ENCODE data around the gene DNAH6.
"Not testable (repeated sequence)": the region's sequence is repeated elsewhere in the genome, so short reads cannot be mapped to it uniquely, and the experiment has no call there.

Gene DNAH6

GRCh38 chr2:84856787-84857186, 340.5 kb downstream of the DNAH6 start:
- Histone ChIP-seq H3K4me3 (ENCODE audit: low read depth, low read length) (no peak overlapping the region), H3K27ac (ENCODE audit: low read depth, low read length) (peak overlapping the region; percentile 36; the same call in 1 of the 2 replicates), H3K36me3 (ENCODE audit: control insufficient read depth, insufficient read depth, low read length) (no peaks in the 10 kb centered on the region), H3K27me3 (ENCODE audit: control insufficient read depth, insufficient read depth, low read length) (peaks cover 35% of the 10 kb centered on the region), H3K4me1 (ENCODE audit: control insufficient read depth, insufficient read depth, low read length) (peaks cover 33% of the 10 kb centered on the region), H3K9ac (ENCODE audit: low read length) (peak overlapping the region; percentile 70), H3K9me3 (ENCODE audit: control insufficient read depth, insufficient read depth, low read depth, low read length) (peaks cover 13% of the 10 kb centered on the region)

DNA sequence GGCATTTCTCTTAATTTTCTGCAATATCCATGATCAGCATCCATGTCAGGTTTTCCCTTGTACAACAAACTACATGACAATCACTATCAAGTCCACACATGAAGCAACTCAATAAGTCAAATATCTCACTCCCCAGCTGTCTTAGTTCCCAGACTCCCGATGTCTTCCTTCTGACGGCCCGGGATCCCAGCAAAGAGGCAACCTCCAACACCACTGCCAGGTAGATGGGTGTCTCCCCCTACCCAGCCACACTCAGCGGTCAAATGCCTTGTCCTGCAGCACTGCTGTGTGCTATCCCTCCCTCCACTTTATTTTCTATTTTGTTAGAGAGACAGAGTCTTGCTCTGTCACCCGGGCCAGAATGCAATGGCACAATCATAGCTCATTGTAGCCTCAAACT, 341.3 kb downstream of the DNAH6 start:
- peaks cover 35% of the 10 kb centered on the region for H3K27me3 ChIP-seq (ENCODE audit: control insufficient read depth, insufficient read depth, low read length)
- no peak overlapping the region for H3K27ac ChIP-seq (ENCODE audit: low read depth, low read length)
- H3K4me3 ChIP-seq (ENCODE audit: low read depth, low read length) = no peak overlapping the region
- no peak overlapping the region for H3K9ac ChIP-seq (ENCODE audit: low read length)
- peaks cover 36% of the 10 kb centered on the region for H3K4me1 ChIP-seq (ENCODE audit: control insufficient read depth, insufficient read depth, low read length)
- H3K9me3 ChIP-seq (ENCODE audit: control insufficient read depth, insufficient read depth, low read depth, low read length) = peaks cover 13% of the 10 kb centered on the region
- no peaks in the 10 kb centered on the region for H3K36me3 ChIP-seq (ENCODE audit: control insufficient read depth, insufficient read depth, low read length)

GRCh38 chr2:84858123-84858522, 341.8 kb downstream of the DNAH6 start:
- H3K36me3 ChIP-seq (ENCODE audit: control insufficient read depth, insufficient read depth, low read length) = no peaks in the 10 kb centered on the region
- no peak overlapping the region for H3K27ac ChIP-seq (ENCODE audit: low read depth, low read length)
- H3K27me3 ChIP-seq (ENCODE audit: control insufficient read depth, insufficient read depth, low read length) = peaks cover 35% of the 10 kb centered on the region
- peaks cover 36% of the 10 kb centered on the region for H3K4me1 ChIP-seq (ENCODE audit: control insufficient read depth, insufficient read depth, low read length)
- no peak overlapping the region for H3K9ac ChIP-seq (ENCODE audit: low read length)
- H3K9me3 ChIP-seq (ENCODE audit: control insufficient read depth, insufficient read depth, low read depth, low read length) = peaks cover 8% of the 10 kb centered on the region
- H3K4me3 ChIP-seq (ENCODE audit: low read depth, low read length) = no peak overlapping the region

DNA sequence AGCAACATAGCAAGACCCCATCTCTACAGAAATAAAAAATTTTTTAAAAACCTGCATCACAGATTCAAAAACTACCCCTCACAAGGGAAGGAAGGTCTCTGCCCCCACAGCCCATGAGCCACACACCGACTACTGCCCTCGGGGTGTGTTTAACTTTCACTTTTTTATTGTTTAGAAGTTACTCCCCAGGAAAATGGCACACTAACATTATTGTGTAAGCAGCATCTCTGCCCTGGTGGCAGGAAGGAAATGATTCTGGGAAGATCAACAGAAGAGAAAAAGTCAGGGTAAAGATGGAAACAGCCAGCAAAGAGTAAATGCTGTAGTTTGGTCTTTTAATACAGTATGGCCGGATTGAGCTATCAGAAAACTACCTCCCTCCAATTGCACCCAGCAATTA, 342.6 kb downstream of the DNAH6 start:
- Histone ChIP-seq H3K4me3 (ENCODE audit: low read depth, low read length) (no peak overlapping the region), H3K9me3 (ENCODE audit: control insufficient read depth, insufficient read depth, low read depth, low read length) (peaks cover 2% of the 10 kb centered on the region; the same call in 1 of the 2 replicates), H3K36me3 (ENCODE audit: control insufficient read depth, insufficient read depth, low read length) (no peaks in the 10 kb centered on the region), H3K4me1 (ENCODE audit: control insufficient read depth, insufficient read depth, low read length) (peaks cover 36% of the 10 kb centered on the region), H3K27me3 (ENCODE audit: control insufficient read depth, insufficient read depth, low read length) (peaks cover 35% of the 10 kb centered on the region), H3K27ac (ENCODE audit: low read depth, low read length) (no peak overlapping the region), H3K9ac (ENCODE audit: low read length) (no peak overlapping the region)

GRCh38 chr2:84861539-84861938, 345.2 kb downstream of the DNAH6 start:
- H3K9me3 ChIP-seq (ENCODE audit: control insufficient read depth, insufficient read depth, low read depth, low read length) = no peaks in the 10 kb centered on the region
- peaks cover 16% of the 10 kb centered on the region for H3K4me1 ChIP-seq (ENCODE audit: control insufficient read depth, insufficient read depth, low read length)
- no peak overlapping the region for H3K4me3 ChIP-seq (ENCODE audit: low read depth, low read length)
- no peaks in the 10 kb centered on the region for H3K36me3 ChIP-seq (ENCODE audit: control insufficient read depth, insufficient read depth, low read length)
- H3K27me3 ChIP-seq (ENCODE audit: control insufficient read depth, insufficient read depth, low read length) = peaks cover 14% of the 10 kb centered on the region
- H3K27ac ChIP-seq (ENCODE audit: low read depth, low read length) = no peak overlapping the region
- H3K9ac ChIP-seq (ENCODE audit: low read length) = no peak overlapping the region

DNA sequence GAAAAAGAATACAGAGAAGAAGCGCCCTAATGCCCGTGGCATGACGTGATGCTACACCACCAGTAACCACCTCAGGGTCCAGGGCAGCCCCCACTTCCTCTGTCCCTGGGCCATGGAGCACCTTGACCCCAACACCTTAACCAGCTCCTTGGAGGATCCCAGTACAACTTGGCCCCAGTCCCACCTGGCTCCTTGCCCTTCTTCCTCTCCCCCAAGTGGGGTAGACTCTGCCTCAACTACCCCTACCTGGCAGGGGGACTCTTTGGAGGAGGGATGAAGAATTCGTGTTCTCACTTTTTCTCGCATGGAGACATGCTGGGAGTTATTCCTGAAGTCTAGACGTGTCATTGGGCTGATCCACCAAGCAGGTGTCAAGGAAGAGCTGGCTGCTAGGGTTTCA, 345.7 kb downstream of the DNAH6 start:
- H3K4me1 ChIP-seq (ENCODE audit: control insufficient read depth, insufficient read depth, low read length) = peaks cover 11% of the 10 kb centered on the region
- no peaks in the 10 kb centered on the region for H3K36me3 ChIP-seq (ENCODE audit: control insufficient read depth, insufficient read depth, low read length)
- H3K27ac ChIP-seq (ENCODE audit: low read depth, low read length) = no peak overlapping the region
- H3K4me3 ChIP-seq (ENCODE audit: low read depth, low read length) = no peak overlapping the region
- no peak overlapping the region for H3K9ac ChIP-seq (ENCODE audit: low read length)
- peaks cover 10% of the 10 kb centered on the region; the same call in 1 of the 2 replicates for H3K27me3 ChIP-seq (ENCODE audit: control insufficient read depth, insufficient read depth, low read length)
- no peaks in the 10 kb centered on the region for H3K9me3 ChIP-seq (ENCODE audit: control insufficient read depth, insufficient read depth, low read depth, low read length)

GRCh38 chr2:84865181-84865783, 349.0 kb downstream of the DNAH6 start:
- Histone ChIP-seq H3K36me3 (ENCODE audit: control insufficient read depth, insufficient read depth, low read length) (no peaks in the 10 kb centered on the region), H3K27ac (ENCODE audit: low read depth, low read length) (no peak overlapping the region), H3K9ac (ENCODE audit: low read length) (no peak overlapping the region), H3K4me1 (ENCODE audit: control insufficient read depth, insufficient read depth, low read length) (peaks cover 9% of the 10 kb centered on the region; the same call in 1 of the 2 replicates), H3K4me3 (ENCODE audit: low read depth, low read length) (no peak overlapping the region), H3K27me3 (ENCODE audit: control insufficient read depth, insufficient read depth, low read length) (no peaks in the 10 kb centered on the region), H3K9me3 (ENCODE audit: control insufficient read depth, insufficient read depth, low read depth, low read length) (no peaks in the 10 kb centered on the region)

- Histone ChIP-seq H3K27ac (ENCODE audit: low read depth, low read length) (no peak overlapping the region), H3K27me3 (ENCODE audit: control insufficient read depth, insufficient read depth, low read length) (no peaks in the 10 kb centered on the region), H3K9me3 (ENCODE audit: control insufficient read depth, insufficient read depth, low read depth, low read length) (no peaks in the 10 kb centered on the region), H3K4me3 (ENCODE audit: low read depth, low read length) (no peak overlapping the region), H3K36me3 (ENCODE audit: control insufficient read depth, insufficient read depth, low read length) (no peaks in the 10 kb centered on the region), H3K4me1 (ENCODE audit: control insufficient read depth, insufficient read depth, low read length) (peaks cover 9% of the 10 kb centered on the region; the same call in 1 of the 2 replicates), H3K9ac (ENCODE audit: low read length) (no peak overlapping the region)
Observed at GRCh38 chr2:84866122-84866521, 349.8 kb downstream of the DNAH6 start.

DNA sequence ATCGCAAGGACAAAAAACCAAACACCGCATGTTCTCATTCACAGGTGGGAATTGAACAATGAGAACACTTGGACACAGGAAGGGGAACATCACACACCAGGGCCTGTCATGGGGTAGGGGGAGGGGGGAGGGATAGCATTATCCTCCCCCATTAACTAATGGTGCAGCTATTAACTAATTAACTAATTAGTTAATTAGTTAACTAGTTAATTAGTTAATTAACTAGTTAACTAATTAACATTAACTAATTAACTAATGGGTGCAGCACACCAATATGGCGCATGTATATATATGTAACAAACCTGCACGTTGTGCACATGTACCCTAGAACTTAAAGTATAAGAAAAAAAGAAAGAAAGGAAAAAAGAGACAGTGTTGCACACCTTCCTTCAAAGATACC, 352.0 kb downstream of the DNAH6 start:
- H3K36me3 ChIP-seq (ENCODE audit: control insufficient read depth, insufficient read depth, low read length); H3K9me3 ChIP-seq (ENCODE audit: control insufficient read depth, insufficient read depth, low read depth, low read length); H3K9ac ChIP-seq (ENCODE audit: low read length); H3K27me3 ChIP-seq (ENCODE audit: control insufficient read depth, insufficient read depth, low read length); H3K27ac ChIP-seq (ENCODE audit: low read depth, low read length); H3K4me1 ChIP-seq (ENCODE audit: control insufficient read depth, insufficient read depth, low read length); H3K4me3 ChIP-seq (ENCODE audit: low read depth, low read length): not testable (repeated sequence)
